A673 (cell line): ENCODE data around the gene CNPY4. TPM values are rescaled to one million over a fixed set of nuclear protein-coding genes. Genes with fewer than 3 reads are reported as not detected.

Source experiments
- BruUV-seq: library from RNA; stranded (reverse); fragments of 400-500 nt; replicated peaks from 2 replicates; lab custom pipeline; 2021; lab: Mats Ljungman, UMichigan
- CTCF ChIA-PET: fragments of 300-600 bp; sonication (Branson Sonifier 250); formaldehyde crosslinking; loops from one replicate; lab custom pipeline; 2022; ENCODE audit warnings: antibody characterized with exemption; lab: Charles Lee
- POLR2A ChIA-PET: fragments of 300-600 bp; sonication (Branson Sonifier 250); formaldehyde crosslinking; loops from one replicate; lab custom pipeline; 2022; ENCODE audit warnings: antibody characterized with exemption; ENCODE audit not compliant: low non-redundant PET; lab: Charles Lee
- DNase-seq: peaks from one replicate; pipeline ENCODE4 v3.0.0-alpha.2; 2015; ENCODE audit warnings: low spot score
- H3K27ac ChIP-seq: fragments of 200-600 bp; sonication (generic); 2 replicates; pipeline ENCODE4 v1.5.1; 2016; ENCODE audit warnings: mixed run types, low read depth, mild to moderate bottlenecking, mixed read lengths, antibody characterized with exemption, low read length; ENCODE audit not compliant: poor library complexity, severe bottlenecking
- H3K27me3 ChIP-seq: fragments of 200-600 bp; sonication (generic); replicated peaks from 2 replicates; pipeline ENCODE4 v1.6.1; 2017; ENCODE audit warnings: mixed run types, low read depth, mild to moderate bottlenecking, mixed read lengths, antibody characterized with exemption, low read length; ENCODE audit not compliant: insufficient read depth, poor library complexity
- H3K36me3 ChIP-seq: fragments of 200-600 bp; sonication (generic); 2 replicates; pipeline ENCODE4 v1.6.1; 2016; ENCODE audit warnings: mixed run types, mild to moderate bottlenecking, mixed read lengths, antibody characterized with exemption, low read length; ENCODE audit not compliant: insufficient read depth, poor library complexity, severe bottlenecking
- H3K4me1 ChIP-seq: fragments of 200-600 bp; sonication (generic); 2 replicates; pipeline ENCODE4 v1.6.1; 2017; ENCODE audit warnings: mixed run types, mild to moderate bottlenecking, mixed read lengths, antibody characterized with exemption, low read length; ENCODE audit not compliant: insufficient read depth, poor library complexity, severe bottlenecking
- H3K4me3 ChIP-seq: fragments of 200-600 bp; sonication (generic); 2 replicates; pipeline ENCODE4 v1.5.1; 2016; ENCODE audit warnings: low read depth, mixed run types, mild to moderate bottlenecking, mixed read lengths, low read length; ENCODE audit not compliant: poor library complexity, severe bottlenecking
- H3K9me3 ChIP-seq: fragments of 200-600 bp; sonication (generic); 2 replicates; pipeline ENCODE4 v1.6.1; 2016; ENCODE audit warnings: mixed run types, low read depth, mild to moderate bottlenecking, mixed read lengths, antibody characterized with exemption, low read length; ENCODE audit not compliant: poor library complexity, severe bottlenecking
- EZH2 ChIP-seq: fragments of 200-600 bp; sonication (generic); IDR thresholded peaks from 2 replicates; pipeline ENCODE4 v1.6.1; 2017; ENCODE audit warnings: borderline replicate concordance, low read depth, mild to moderate bottlenecking, mixed read lengths, antibody characterized with exemption, low read length; ENCODE audit not compliant: poor library complexity, severe bottlenecking
- intact Hi-C: fragments of 100-400 bp; cut with micrococcal nuclease; formaldehyde crosslinking; loops from one replicate; pipeline ENCODE4 v1.10.0; 2022; ENCODE audit not compliant: unreplicated experiment
- total RNA-seq: library from RNA; stranded (reverse); gene quantifications from 2 replicates; pipeline ENCODE4 v1.2.3, GENCODE V29; 2021
- TF ChIP-seq, protein P1 (sequence below): fragments of 300-800, 200-600 bp; sonication (generic); conservative IDR thresholded peaks from 2 replicates; pipeline ENCODE4 v1.5.1; 2017; ENCODE audit warnings: low read depth, mild to moderate bottlenecking, antibody characterized with exemption, low read length, moderate library complexity, mixed read lengths

CNPY4 gene
- total RNA-seq, 1 experiment from 2014 or later = 20.2 TPM

DNA sequence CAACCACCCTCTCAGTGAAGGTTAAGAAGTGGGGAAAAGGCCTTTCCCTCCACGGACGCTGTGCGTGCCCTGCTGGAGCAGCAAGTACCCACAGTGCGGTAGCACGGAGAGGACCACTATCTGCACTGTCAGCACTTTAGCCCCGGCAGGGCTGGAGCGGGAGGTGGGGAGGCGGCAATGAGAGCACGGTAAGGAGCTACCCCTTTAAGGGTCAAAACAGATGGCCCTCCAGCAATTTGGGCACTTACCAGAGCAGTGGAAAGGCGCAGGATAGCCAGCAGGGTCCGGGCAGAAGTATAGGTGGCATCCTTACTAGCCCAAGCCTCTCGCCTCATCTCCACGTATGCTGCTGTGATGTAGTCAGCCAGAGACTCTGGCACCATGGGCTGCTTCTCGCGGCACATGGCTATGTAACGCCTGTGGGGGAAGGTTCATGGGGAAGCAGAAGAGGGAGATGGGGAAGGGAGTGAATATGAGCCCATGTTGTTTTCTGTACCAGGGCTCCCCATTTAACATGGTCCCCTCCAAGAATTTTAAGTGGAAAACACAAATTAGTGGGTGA is 25.4 kb upstream of the CNPY4 start:
- no TSS peak for BruUV-seq
- peak; percentile 37 for DNase-seq
- Histone ChIP-seq H3K27ac (peak overlapping the region; percentile 17), H3K4me3 (no peak overlapping the region), H3K36me3 (peaks cover 90% of the 10 kb centered on the region), H3K27me3 (no peaks in the 10 kb centered on the region), H3K4me1 (peaks cover 21% of the 10 kb centered on the region), H3K9me3 (no peaks in the 10 kb centered on the region)
- CTCF ChIA-PET = no interaction called here
- POLR2A ChIA-PET = interaction anchor here (0.7 kb wide), 1 partner anchor 213 kb away, joined by 3 read pairs; no protein-coding TSS in a partner anchor
- TF ChIP-seq, protein P1, sequence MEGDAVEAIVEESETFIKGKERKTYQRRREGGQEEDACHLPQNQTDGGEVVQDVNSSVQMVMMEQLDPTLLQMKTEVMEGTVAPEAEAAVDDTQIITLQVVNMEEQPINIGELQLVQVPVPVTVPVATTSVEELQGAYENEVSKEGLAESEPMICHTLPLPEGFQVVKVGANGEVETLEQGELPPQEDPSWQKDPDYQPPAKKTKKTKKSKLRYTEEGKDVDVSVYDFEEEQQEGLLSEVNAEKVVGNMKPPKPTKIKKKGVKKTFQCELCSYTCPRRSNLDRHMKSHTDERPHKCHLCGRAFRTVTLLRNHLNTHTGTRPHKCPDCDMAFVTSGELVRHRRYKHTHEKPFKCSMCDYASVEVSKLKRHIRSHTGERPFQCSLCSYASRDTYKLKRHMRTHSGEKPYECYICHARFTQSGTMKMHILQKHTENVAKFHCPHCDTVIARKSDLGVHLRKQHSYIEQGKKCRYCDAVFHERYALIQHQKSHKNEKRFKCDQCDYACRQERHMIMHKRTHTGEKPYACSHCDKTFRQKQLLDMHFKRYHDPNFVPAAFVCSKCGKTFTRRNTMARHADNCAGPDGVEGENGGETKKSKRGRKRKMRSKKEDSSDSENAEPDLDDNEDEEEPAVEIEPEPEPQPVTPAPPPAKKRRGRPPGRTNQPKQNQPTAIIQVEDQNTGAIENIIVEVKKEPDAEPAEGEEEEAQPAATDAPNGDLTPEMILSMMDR = no peak
- TF ChIP-seq EZH2 = no peak
- intact Hi-C loops = no loop called here

DNA sequence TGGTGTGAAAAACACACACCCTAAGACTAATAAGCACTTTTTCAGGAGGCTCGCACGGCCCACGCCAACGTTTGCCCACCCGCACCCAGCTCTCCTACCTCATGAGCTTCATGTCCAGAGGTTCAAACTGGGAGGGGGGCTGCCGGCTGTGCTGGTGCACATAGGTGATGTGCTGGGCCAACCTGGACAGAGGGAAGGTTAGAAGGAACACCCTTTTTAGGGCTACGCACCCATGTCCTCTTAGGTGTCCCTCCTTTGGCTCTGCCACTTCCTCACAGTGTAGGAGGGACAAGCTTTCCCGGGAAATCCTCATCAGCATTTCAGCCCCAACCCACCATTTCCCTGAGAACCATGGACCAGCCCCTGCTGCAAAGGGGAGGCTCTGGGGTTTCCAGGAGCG is 24.1 kb upstream of the CNPY4 start:
- no peak for DNase-seq
- intact Hi-C loops = no loop called here
- Histone ChIP-seq H3K27me3 (no peaks in the 10 kb centered on the region), H3K4me1 (peaks cover 29% of the 10 kb centered on the region), H3K9me3 (no peaks in the 10 kb centered on the region), H3K4me3 (no peak overlapping the region), H3K36me3 (peaks cover 98% of the 10 kb centered on the region), H3K27ac (peak overlapping the region; percentile 22)
- ChIA-PET CTCF (interaction anchor here (0.6 kb wide), 1 partner anchor 68 kb away, joined by 3 read pairs; no protein-coding TSS in a partner anchor), POLR2A (no interaction called here)
- BruUV-seq = no TSS peak
- TF ChIP-seq, protein P1 = no peak
- no peak for TF ChIP-seq EZH2

DNA sequence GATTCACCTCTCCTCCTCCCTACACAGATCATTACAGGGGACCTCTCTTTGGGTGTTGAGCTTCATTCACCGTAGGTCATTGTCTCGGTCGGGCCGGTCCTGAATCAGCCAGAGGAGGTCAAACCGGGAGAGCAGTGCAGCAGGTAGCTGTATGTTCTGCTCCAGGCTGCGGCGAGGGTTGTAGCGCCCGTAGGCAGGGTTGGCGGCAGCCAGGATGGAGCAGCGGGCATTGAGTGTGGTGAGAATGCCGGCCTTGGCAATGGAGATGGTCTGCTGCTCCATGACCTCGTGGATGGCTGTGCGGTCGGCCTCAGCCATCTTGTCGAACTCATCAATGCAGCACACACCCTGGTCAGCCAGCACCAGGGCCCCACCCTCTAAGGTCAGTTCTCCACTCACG is 23.7 kb upstream of the CNPY4 start:
- intact Hi-C loops = no loop called here
- H3K4me3 ChIP-seq = no peak overlapping the region
- BruUV-seq = no TSS peak
- CTCF ChIA-PET = interaction anchor here (0.6 kb wide), 1 partner anchor 69 kb away, joined by 3 read pairs; no protein-coding TSS in a partner anchor
- POLR2A ChIA-PET = no interaction called here
- no peak for DNase-seq
- H3K27me3 ChIP-seq = no peaks in the 10 kb centered on the region
- peak overlapping the region; percentile 22 for H3K27ac ChIP-seq
- H3K4me1 ChIP-seq = peaks cover 25% of the 10 kb centered on the region
- H3K36me3 ChIP-seq = peaks cover 94% of the 10 kb centered on the region
- no peak for TF ChIP-seq EZH2
- TF ChIP-seq, protein P1 = no peak
- no peaks in the 10 kb centered on the region for H3K9me3 ChIP-seq
